ENCODE measurements around the gene SLC30A7.

Gene SLC30A7

GRCh38 chr1:100989306-100990077 lies 93.6 kb downstream of the SLC30A7 start:
- DNase-seq, result no peak

- DNase-seq, result no peak
These were observed 99.5 kb downstream of the SLC30A7 start for GRCh38 chr1:100995198-100995988.

- DNase-seq, result no peak
These were observed 102.5 kb downstream of the SLC30A7 start for GRCh38 chr1:100998426-100998825.

- no peak for DNase-seq
These were observed 104.4 kb downstream of the SLC30A7 start for GRCh38 chr1:101000131-101000873.

- DNase-seq, result no peak
These were observed 106.7 kb downstream of the SLC30A7 start for GRCh38 chr1:101002551-101002950.

- DNase-seq, result no peak
These were observed 107.2 kb downstream of the SLC30A7 start for GRCh38 chr1:101003012-101003650.

GRCh38 chr1:101004061-101004460 lies 108.2 kb downstream of the SLC30A7 start:
- DNase-seq, result no peak

GRCh38 chr1:101004670-101005069 lies 108.8 kb downstream of the SLC30A7 start:
- no peak for DNase-seq

GRCh38 chr1:101005183-101005582 lies 109.3 kb downstream of the SLC30A7 start:
- no peak for DNase-seq

GRCh38 chr1:101005871-101006270 lies 110.0 kb downstream of the SLC30A7 start:
- no peak for DNase-seq

GRCh38 chr1:101006553-101006952 lies 110.7 kb downstream of the SLC30A7 start:
- DNase-seq, result no peak

- no peak for DNase-seq
These were observed 112.4 kb downstream of the SLC30A7 start for GRCh38 chr1:101008229-101008834.

- no peak for DNase-seq
These were observed 117.9 kb downstream of the SLC30A7 start for GRCh38 chr1:101013776-101014175.

GRCh38 chr1:101017448-101017847 lies 121.6 kb downstream of the SLC30A7 start:
- DNase-seq, result no peak

GRCh38 chr1:101022294-101022693 lies 126.4 kb downstream of the SLC30A7 start:
- no peak for DNase-seq

GRCh38 chr1:101025283-101025656 lies 129.4 kb downstream of the SLC30A7 start:
- DNase-seq, result no peak

- peak; percentile 86 for DNase-seq
These were observed 130.0 kb downstream of the SLC30A7 start, which contains the start of gene DPH5 for GRCh38 chr1:101025657-101026429. DPH5 (minus strand) TSS chr1:101025784; CDS start chr1:101025443, 341 bp downstream.

- no peak for DNase-seq
These were observed 130.5 kb downstream of the SLC30A7 start for GRCh38 chr1:101026430-101026788.

- DNase-seq, result no peak
These were observed 131.4 kb downstream of the SLC30A7 start for GRCh38 chr1:101027194-101027772.

- DNase-seq, result no peak
These were observed 132.6 kb downstream of the SLC30A7 start for GRCh38 chr1:101028466-101028865.

- DNase-seq, result no peak
These were observed 133.3 kb downstream of the SLC30A7 start for GRCh38 chr1:101029184-101029583.

Data from NCI-H510A (cell line).